NCI-H1105 treated with DMSO at 0.1 percent for 48 hours (cell line): ENCODE measurements around the gene MTCL3.

Experiments used
- DNase-seq: peaks from one replicate; lab custom pipeline; 2025; lab: John Stamatoyannopoulos, UW

MTCL3 gene

DNA sequence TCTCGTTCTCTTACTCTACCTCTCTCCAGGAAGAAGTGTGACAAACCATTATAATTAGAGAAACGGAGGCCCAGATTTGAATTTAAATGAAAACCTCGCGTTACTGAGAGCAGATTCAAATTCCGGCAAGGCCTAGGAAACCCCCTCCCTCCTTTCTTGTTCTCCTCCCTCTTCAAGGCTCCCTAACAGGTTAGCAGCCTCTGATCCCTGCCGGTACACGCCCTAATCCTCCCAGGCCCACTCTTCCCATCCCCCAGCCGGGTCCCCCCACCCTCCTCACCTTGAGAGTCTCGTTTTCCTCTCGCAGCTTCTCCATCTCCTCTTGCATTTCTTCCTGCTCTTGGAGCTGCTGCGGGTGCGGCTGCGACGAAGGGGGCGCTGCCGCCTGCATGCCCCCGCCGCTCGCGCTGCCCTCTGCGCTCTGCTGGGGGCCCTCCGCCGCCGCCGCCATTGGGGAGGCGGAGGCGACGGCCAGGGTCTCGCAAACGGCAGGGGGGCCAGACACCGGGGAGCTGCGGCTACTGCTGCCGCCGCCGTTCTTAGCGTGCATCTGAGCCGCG is 3.8 kb downstream of the MTCL3 start:
- DNase-seq = peak; percentile 73

DNA sequence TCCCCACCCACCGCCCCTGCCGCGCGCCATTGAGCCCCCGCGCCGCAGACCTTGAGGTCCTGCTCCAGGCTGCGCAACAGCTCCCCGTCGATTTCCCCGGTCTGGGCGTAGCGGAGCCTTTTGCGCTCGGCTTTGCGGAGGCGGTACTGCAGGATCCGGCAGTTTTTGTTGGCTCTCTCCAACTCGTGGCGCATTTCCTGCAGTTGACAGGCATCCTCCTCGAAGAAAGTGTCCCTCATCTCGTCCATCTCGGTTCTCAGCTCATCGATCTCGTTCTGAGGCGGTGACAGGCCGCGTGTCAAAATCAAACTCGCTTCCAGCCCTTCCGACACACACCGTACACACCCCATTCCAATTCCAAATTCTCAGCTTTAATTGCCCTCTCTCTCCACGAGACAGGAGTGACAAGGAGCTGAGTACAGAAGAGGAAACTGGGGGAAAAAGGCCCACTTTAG is 4.3 kb downstream of the MTCL3 start:
- DNase-seq = peak; percentile 65

DNA sequence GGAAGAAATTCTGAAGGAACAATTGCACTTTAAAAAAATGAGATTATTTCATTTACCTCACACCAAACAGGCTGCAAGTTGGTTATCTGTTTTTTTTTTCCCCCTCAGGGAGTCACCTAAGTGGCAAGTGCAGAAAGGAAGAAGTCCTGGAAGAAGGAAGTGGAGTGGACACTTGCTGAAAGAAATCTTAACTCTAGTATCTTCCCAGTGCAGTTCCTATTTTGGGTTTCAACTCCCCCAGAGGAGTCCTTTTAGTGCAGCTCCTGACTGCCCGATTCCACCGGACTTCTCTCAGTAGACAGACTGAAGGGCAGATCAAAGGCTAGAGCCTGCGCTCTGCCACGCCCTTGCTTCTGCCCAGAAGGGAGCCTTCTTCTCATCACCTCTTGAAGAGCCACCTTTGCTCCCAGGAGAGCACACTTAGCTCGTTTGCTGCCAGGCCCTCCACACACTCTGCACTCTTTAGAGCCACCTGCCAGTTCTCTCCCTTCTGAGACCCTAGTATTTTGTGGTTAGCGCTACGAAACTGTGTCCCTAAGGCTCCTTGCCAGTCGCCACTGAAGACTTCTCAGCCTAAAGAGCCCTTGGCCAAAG is 4.9 kb downstream of the MTCL3 start:
- DNase-seq = no peak

DNA sequence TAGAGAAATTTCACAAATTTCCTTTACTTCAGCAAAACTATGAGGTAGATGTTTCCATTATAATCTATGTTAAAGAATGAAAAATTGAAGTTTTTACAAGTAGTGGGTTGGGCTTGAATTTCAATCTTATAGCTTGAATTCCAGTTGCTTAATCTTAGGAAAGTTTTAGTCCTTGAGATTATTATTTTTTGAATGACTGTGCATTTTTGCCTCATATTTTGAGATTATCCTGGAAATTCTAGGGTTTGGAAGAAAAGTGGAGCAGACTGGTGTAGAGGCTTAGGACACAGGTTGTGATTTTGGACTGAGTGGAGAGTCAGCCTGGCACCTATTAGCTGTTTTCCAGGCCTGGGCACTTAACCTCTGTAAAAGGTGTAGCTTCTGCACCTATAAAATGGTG is 5.7 kb downstream of the MTCL3 start:
- no peak for DNase-seq

DNA sequence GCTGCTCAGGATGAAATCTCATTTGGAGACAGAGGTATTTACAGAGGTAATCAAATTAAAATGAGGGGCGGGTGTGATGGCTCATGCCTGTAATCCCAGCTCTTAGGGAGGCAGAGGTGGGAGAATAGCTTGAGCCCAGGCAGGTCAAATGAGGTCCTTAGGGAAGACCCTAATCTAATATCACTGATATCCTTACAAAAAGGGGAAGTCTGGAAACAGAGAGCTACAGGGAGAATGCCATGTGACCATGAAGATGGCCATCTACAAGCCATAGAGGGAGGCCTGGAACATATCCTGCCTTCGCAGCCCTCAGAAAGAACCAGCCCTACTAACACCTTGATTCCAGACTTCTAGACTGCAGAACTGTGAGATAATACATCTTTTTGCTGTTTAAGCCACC is 8.3 kb downstream of the MTCL3 start:
- DNase-seq = no peak

DNA sequence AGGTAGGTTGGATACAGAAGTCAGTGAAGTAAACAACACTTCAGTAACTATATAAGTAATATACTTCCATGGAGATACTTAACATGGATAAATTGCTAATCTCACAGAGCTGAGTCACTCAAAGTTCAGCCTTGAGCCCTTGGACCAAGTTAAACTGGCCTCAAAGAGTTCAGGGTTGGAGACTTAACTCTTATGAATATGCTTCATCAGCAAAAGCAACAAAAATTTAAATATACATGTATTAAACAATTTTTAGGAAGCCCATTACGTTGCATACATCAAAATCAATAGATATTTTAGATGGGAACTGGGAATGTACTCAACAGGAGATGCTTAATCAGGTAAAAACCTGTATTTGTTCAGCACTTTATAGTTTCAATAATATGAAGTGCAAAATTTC is 12.2 kb downstream of the MTCL3 start:
- DNase-seq = no peak

DNA sequence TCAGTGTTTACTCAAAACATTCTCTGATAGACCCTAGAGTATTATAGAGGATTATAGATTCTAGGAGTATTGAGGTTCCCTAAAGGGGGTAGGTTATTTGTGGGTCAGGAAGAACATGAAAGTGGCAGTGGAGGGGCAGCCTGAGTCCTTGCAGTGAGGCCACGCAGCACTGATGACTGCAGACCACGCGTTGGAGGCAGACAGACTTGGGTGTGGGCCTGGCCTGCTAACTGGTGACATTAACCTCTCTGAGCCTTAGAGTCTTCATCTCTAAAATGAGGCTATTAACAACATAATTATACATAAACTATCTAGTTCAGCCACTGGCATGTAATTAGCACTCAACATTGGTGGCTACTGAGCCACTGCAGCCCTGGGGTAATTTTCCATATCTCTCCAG is 16.1 kb downstream of the MTCL3 start:
- no peak for DNase-seq

DNA sequence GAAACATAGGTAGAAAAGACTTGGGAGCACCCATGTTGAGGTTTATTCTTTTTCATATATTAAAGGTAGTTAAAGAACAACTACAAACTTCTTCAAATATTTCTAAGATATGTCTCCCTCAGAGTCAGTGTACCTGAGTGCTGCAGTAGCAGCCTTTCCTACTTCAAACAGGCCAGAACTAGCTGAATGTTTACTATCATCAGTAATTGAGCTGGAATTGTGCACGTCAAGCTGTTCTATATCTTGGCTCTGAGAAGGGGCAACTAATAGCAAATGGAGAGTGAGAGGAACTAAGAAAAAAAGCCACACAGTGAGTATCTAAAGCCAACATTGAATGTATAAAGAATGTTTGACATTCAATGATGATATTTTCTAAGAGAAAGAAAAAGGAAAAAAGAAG is 21.7 kb downstream of the MTCL3 start:
- DNase-seq = no peak

DNA sequence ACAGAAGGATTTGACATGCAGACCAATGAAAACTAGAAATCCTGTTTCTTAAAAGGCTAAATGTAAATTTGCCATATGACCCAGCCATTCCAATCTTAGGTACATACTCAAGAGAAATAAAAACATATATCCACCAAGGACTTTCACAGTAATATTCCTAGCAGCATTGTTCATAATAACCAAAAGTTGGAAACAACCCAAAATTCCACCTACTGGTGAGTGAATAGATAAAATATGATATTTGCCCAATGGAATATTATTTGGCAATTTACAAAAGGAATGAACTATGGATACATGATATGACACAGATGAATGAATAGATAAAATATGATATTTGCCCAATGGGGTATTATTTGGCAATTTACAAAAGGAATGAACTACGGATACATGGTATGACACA is 22.7 kb downstream of the MTCL3 start:
- DNase-seq = no peak

DNA sequence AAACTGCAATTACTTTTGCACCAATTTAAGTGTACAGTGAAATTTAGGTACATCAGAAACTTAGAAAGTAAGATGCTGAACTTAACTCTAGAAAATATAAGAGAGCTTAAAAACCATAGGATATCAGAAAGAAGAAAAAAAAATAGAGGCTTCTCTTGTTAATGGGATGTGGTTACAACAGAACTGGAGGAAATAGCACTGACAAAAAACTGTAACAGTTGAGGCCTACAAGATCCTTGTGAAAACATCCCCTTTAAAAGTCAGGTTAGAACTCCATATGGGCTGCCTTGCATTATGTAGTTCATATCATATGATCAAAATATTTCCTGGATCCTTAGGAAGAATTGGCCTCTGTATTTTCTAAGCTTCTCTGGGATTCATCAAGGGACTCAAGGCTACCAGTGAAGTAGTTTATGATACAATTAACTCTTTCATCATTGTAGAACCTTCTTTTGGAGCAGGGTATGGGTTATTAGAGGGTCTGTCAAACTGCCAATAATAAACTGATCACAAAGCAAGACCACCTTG is 24.8 kb downstream of the MTCL3 start:
- no peak for DNase-seq

DNA sequence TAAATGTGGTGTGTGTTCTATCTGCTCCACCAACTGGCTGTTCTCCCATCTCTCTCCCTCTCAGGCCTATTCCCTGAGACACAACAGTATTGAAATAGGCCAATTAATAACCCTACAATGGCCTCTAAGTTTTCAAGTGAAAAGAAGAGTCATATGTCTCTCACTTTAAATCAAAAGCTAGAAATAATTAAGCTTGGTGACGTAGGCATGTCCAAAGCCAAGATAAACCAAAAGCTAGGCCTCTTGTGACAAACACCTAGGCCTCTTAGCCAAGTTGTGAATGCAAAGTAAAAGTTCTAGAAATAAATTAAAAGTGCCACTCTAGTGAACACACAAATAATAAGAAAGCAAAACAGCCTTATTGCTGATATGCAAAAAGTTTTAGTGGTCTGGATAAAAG is 29.9 kb downstream of the MTCL3 start:
- no peak for DNase-seq

DNA sequence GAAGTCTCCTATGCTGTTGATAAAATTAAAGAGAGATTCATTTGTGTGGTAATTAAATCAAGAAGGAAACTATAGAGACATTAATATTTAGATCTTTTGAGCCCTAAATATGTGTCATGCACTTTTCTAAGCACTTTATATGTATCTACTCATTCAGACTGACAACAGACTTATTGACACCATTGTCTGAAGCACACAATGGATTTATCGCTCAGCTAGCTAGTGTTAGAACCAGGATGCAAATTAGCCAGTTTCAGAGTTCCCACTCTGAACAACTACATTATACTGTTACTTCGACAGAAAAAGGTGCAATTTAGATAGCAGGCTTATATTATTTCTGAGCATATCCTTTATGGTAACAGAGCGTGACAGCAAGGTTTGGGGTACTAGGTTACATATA is 32.2 kb downstream of the MTCL3 start:
- DNase-seq = no peak

DNA sequence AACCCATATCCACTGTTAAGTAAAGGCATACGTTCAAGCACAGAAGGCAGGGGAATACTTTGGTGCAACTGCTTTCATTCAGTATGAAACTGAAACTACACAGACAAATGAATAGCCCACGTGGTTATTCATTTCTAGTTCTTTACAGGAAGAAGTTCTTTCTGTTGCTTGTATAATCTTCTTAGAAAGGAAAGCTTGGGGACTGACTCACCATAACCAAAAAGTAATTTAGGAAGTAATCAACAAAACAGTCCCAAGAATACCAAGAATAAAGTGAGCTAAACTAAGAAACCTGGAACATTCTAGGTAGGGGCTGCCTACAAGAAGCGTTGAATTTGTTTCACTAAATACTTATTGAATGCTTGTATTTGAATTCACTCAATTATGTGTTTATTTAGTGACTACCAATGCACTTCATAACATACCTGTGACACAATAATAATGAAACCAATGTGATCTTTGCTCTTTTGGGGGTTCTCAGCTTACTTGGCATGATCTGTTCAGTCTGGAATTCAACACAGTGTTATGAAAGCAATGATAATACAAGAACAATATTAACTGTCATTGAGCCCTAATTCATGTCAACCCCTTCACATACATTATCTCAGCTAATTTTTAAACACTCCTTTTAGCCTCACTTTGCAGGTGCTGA is 34.8 kb downstream of the MTCL3 start:
- no peak for DNase-seq

DNA sequence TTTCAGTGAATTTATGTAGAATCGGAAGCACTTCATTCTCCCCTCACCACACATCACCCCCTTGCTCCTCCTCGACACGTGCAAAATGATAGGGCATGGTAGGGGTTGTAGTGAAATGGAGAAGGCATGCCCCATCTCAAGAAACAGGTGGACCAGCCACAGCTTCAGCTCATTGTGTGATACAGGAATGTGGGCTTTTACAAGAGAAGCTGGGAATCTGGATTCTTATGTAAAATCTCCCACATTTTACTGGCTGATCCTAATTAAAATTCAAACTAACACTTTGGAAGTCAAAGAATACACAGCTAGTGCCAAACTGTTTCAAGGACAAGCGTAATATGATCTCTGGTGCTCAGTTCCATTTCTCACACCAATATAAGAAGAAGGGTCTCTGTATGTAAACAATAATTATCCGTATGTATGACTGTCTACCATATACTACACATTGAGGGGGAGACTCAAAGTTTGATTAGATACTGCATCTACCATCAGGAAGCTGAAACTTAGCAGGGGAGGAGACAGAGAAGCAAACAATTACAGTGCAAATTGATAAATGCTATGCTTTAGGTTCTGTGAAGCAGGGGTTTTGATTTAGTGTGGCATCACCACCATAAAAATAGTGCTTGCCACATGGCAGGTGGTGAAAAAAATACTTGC is 35.6 kb downstream of the MTCL3 start:
- DNase-seq = peak; percentile 28

DNA sequence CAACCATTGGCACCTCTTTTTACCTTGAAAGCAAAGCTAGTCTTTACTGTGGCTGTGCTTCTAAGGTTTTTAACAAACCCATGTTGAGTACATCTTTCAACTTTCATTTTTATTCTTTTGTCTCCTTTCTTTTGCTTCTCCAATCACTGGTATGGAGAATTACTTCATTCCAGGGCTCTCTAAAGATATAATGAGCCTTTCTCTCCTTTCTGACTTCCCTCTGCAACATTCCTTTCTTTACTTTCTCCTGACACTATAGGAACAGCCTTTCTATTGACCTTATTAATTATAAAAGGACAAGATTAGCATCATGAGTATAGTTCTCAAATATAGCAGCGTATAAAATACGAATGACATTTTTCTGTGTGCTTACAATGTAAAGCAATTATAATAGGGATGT is 36.8 kb downstream of the MTCL3 start:
- no peak for DNase-seq

DNA sequence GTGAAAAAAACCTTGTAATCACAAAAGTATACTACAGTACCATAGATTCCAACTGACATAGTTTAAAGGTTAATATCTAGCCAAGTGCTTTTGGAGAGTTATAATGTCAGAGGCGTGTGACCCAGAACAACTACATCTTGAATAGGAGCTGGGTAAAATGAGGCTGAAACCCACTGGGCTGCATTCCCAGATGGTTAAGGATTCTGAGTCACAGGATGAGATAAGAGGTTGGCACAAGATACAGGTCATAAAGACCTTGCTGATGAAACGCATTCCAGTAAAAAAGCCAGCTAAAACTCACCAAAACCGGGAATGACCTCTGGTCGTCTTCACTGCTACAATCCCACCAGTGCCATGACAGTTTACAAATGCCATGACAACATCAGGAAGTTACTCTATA is 37.5 kb downstream of the MTCL3 start:
- DNase-seq = no peak

DNA sequence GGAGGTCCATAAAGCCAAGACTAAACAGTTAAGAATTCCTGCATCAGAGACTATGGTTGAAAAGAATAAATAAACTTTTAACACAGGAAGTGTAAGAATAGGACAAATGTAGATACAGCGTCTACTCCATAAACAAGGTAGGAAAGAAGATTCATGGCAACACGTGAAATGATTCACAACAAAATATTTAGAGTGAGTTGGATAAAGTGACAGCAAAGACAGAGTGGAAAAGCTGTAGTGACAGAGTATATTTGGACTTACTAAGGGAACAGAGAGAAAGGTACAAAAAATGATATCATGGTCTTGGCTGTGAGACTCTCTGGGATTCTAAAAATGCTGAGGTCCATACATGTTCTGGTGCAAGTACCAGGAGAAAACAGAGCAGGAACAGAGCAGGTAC is 38.0 kb downstream of the MTCL3 start:
- no peak for DNase-seq

DNA sequence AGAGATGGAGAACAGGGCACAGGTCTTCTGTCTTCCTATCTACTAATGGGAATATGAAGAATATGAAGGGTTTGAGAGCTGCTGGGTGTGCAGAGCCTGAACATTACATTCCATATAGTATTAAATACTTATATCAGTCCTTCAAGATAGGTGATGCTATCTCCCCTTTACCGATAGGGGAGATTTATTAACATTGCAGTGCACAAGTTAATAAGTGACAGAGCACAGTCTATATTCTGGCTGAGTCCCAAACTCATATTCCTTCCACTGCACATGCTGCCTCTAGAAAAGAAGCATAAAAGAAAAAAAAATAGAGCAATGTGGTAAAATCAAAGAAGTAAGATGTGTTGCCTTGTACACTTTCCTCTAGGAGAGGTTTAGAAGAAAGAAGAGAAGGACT is 41.5 kb downstream of the MTCL3 start:
- DNase-seq = no peak

DNA sequence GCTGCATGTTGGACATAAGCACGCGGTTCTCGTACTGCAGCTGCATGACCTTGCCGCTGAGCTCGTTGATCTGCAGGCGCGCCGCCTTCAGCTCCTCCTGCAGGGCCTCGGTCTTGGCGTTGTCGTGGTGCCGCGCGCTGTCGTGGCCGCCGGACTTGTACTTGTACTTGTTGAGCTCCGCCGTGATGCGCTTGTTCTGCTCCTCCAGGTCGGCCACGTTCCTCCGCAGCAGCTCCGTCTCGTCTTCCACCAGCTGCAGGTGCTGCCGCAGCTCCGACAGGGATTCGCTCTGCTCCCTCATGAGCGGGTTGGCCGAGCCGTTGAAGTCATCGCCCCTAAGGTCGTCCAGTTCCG is 43.3 kb downstream of the MTCL3 start:
- no peak for DNase-seq

DNA sequence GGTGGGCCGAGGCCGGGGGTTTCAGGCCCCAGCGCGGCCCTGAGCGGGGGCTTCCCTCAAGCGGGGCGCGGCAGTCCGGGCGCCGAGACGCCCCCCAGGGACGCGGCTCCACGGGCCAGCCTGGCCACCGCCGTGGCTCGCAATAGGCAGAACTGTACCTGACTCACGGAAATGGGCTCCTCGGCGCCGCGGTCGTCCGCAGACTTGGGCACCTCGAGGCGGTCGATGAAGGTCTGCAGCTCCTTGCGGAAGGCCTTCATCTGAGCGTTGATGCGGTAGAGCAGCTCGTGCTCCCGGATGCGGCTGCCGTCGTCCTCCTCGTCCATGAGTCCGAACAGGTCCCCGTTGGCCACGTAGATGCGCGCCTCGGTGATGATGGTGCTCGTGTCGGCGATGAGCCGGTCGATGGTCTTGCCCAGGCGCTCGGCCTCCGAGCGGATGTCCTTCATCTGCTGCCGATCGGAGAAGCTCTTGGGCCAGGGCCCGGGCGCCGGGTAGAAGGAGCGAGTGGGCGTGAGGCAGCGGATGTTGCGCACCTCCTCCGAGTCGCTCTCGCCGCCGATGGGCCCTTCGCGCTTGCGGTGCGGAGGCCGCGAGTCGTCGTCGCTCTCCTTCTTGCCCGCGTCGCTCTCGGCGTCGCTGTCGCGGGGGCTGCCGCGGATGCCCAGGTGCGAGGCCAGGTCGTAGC is 43.9 kb downstream of the MTCL3 start:
- no peak for DNase-seq

DNA sequence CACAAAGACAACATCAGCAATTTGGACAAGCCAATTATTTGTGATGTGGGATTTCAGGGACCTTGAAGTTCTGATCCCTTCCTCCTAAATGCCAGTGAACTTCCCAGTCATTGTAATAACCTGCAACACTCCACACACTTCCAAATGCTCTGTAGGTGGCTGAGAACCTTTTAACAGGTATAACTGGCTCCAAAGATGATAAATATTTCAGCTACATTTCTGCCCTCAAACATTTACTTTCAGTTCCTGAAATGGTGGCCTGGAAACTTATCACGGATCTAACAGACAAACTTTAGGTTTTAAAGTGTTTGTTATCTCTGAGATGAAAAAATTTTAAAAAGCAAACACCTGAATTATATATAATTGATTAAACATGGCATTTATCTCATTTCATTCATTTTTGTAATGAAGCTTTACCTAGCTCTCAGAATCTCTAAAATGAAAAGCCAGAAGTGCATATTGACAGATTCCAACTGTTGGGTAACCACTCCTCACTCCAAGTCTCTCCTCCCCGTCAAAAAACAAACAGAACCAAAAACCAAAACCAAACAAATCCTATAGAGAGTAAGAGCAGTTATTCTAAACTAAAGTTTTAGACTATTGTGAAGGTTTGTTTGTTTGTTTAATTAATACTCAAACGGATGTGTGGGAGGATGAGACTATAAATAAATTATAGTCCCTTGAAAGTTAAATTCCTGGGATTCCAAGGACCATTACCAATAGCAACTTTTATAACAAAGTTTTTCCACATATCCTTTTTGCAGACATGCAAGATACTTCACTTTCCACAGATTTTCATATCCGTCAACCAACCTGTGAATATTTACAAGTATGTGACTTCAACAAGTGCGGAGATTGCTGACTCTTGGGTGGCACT is 47.5 kb downstream of the MTCL3 start:
- DNase-seq = no peak

DNA sequence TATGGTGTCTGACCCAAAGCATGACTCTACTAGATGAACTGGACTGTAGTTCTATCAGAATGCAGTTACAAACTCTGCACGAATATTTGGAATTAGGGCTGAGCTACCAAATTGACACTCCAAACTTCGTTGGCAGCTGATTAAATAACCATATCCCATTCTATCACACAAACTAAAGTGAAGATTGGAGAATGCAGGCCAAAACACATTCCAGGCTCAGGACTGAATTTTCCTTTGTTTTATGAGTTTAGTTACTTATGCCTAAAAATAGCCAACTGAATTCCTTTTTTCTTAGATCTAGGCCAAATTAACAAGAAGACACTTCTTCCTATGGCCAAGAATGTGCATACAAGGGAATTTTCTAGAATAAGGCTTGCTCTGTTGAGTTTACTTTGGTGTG is 50.2 kb downstream of the MTCL3 start:
- no peak for DNase-seq
